Gastroesophageal sphincter (tissue), 4 donors: ENCODE data around the gene CLASP1. TPM values are rescaled to one million over a fixed set of nuclear protein-coding genes. Genes with fewer than 3 reads are reported as not detected.

ENCODE experiments used
- ATAC-seq: fragments of 150-250 bp; one replicate; pipeline ENCODE4 v1.9.1; 2016; ENCODE audit warnings: mild to moderate bottlenecking, moderate library complexity
- H3K27ac ChIP-seq, 4 donors: fragments of 200-600 bp; sonication (generic) in 3 of 4; 1 replicate in 3 of 4; 2 replicates in 1 of 4; pipeline ENCODE4 v1.5.1; 2016 to 2019
- H3K27me3 ChIP-seq: fragments of 200-600 bp; sonication (generic); one replicate; pipeline ENCODE4 v1.5.1; 2019
- H3K36me3 ChIP-seq, 2 donors: fragments of 200-600 bp; sonication (generic); one replicate each; pipeline ENCODE4 v1.5.1; 2019; ENCODE audit warnings: control low read depth in 1 of 2
- H3K4me1 ChIP-seq, 3 donors: fragments of 200-600 bp; sonication (generic); 1 replicate in 2 of 3; 2 replicates in 1 of 3; pipeline ENCODE4 v1.5.1; 2016 to 2019; ENCODE audit warnings: control low read depth in 2 of 3
- H3K4me3 ChIP-seq, 2 donors: fragments of 200-600 bp; sonication (generic); one replicate each; pipeline ENCODE4 v1.5.1; 2019; ENCODE audit warnings: mild to moderate bottlenecking in 1 of 2, moderate library complexity in 1 of 2
- H3K9me3 ChIP-seq, 3 donors: fragments of 200-600 bp; sonication (generic); one replicate each; pipeline ENCODE4 v1.5.1; 2017 to 2019; ENCODE audit warnings: control low read depth in 2 of 3
- CTCF ChIP-seq, 4 experiments: fragments of 200-600 bp in 2 of 4; fragments of 450-650 bp in 2 of 4; sonication (generic) in 1 of 4; IDR thresholded peaks; one replicate each; pipeline ENCODE4 v1.5.1; 2017 to 2019; ENCODE audit warnings: antibody characterized with exemption in 4 of 4, mild to moderate bottlenecking in 2 of 4, moderate library complexity in 2 of 4
- EP300 ChIP-seq: sonication (generic); formaldehyde crosslinking; IDR thresholded peaks from one replicate; pipeline ENCODE4 v1.6.1; 2017; ENCODE audit warnings: antibody characterized with exemption, mild to moderate bottlenecking
- POLR2A ChIP-seq, 2 donors: fragments of 450-650 bp; IDR thresholded peaks; one replicate each; pipeline ENCODE4 v1.6.1; 2017; ENCODE audit warnings: antibody characterized with exemption in 2 of 2, mild to moderate bottlenecking in 2 of 2, moderate library complexity in 1 of 2
- POLR2AphosphoS5 ChIP-seq: sonication (generic); formaldehyde crosslinking; IDR thresholded peaks from one replicate; pipeline ENCODE4 v1.6.1; 2017; ENCODE audit warnings: antibody characterized with exemption
- WGBS, 2 donors: methylation state at CpG; one replicate each; pipeline ENCODE4 v1.1.5; 2018; ENCODE audit warnings: low coverage in 1 of 2; 5-methylcytosine and 5-hydroxymethylcytosine counted together
- total RNA-seq, 4 donors: library from RNA; depleted of rRNA; stranded (reverse); fragments of >200 nt; gene quantifications; one replicate each; pipeline ENCODE4 v1.1.0, GENCODE V29; 2016

Gene CLASP1
- total RNA-seq, 4 donors from 2014 or later, result 72.0 to 108 (median 84.7) TPM

- Histone ChIP-seq H3K27ac (no peak overlapping the region), H3K4me3 (no peak overlapping the region), H3K36me3 (peaks cover 0 to 66% of the 10 kb centered on the region in 2 donors), H3K4me1 (no peaks in the 10 kb centered on the region), H3K27me3 (no peaks in the 10 kb centered on the region), H3K9me3 (no peaks in the 10 kb centered on the region)
- no peak for TF ChIP-seq POLR2A (IDR thresholded peaks at IDR 0.05)
- TF ChIP-seq POLR2AphosphoS5, result no peak
- TF ChIP-seq CTCF (IDR thresholded peaks at IDR 0.05), result no peak
- ATAC-seq, result no peak
- WGBS, 2 donors, result 81 to 85% methylated on average over 2 of the region's 2 CpGs
Observed at GRCh38 chr2:121427187-121427689, 222.0 kb downstream of the CLASP1 start.

GRCh38 chr2:121420486-121420885, 228.8 kb downstream of the CLASP1 start:
- Histone ChIP-seq H3K36me3 (peaks cover 0 to 61% of the 10 kb centered on the region in 2 donors), H3K27ac (no peak overlapping the region), H3K4me3 (no peak overlapping the region), H3K27me3 (no peaks in the 10 kb centered on the region), H3K4me1 (no peaks in the 10 kb centered on the region), H3K9me3 (no peaks in the 10 kb centered on the region)
- 94 to 98% methylated on average over 5 of the region's 5 CpGs for WGBS, 2 donors
- no peak for ATAC-seq
- TF ChIP-seq CTCF (IDR thresholded peaks at IDR 0.05), result no peak
- no peak for TF ChIP-seq EP300
- no peak for TF ChIP-seq POLR2A (IDR thresholded peaks at IDR 0.05)
- TF ChIP-seq POLR2AphosphoS5, result no peak

- TF ChIP-seq POLR2A (IDR thresholded peaks at IDR 0.05) (no peak), EP300 (no peak), CTCF (IDR thresholded peaks at IDR 0.05) (no peak), POLR2AphosphoS5 (no peak)
- Histone ChIP-seq H3K27me3 (no peaks in the 10 kb centered on the region), H3K9me3 (no peaks in the 10 kb centered on the region), H3K36me3 (peaks cover 0 to 62% of the 10 kb centered on the region in 2 donors), H3K27ac (no peak overlapping the region), H3K4me1 (no peaks in the 10 kb centered on the region), H3K4me3 (no peak overlapping the region)
- ATAC-seq, result no peak
- WGBS, 2 donors, result 96 to 100% methylated on average over 2 to 3 of the region's 3 CpGs
Observed at GRCh38 chr2:121419081-121419699, 230.1 kb downstream of the CLASP1 start.

GRCh38 chr2:121418494-121419058, 230.7 kb downstream of the CLASP1 start:
- H3K4me3 ChIP-seq, result no peak overlapping the region
- no peaks in the 10 kb centered on the region for H3K27me3 ChIP-seq
- no peak for ATAC-seq
- no peaks in the 10 kb centered on the region for H3K9me3 ChIP-seq
- no peak overlapping the region for H3K27ac ChIP-seq
- no peak for TF ChIP-seq CTCF (IDR thresholded peaks at IDR 0.05)
- TF ChIP-seq EP300, result no peak
- no peak for TF ChIP-seq POLR2AphosphoS5
- no peak for TF ChIP-seq POLR2A (IDR thresholded peaks at IDR 0.05)
- WGBS, 2 donors, result 87 to 97% methylated on average over 12 to 16 of the region's 18 CpGs
- H3K36me3 ChIP-seq, result peaks cover 0 to 62% of the 10 kb centered on the region in 2 donors
- no peaks in the 10 kb centered on the region for H3K4me1 ChIP-seq

- Histone ChIP-seq H3K9me3 (no peaks in the 10 kb centered on the region), H3K27ac (no peak overlapping the region), H3K4me3 (no peak overlapping the region), H3K4me1 (no peaks in the 10 kb centered on the region), H3K36me3 (peaks cover 0 to 65% of the 10 kb centered on the region in 2 donors), H3K27me3 (no peaks in the 10 kb centered on the region)
- TF ChIP-seq CTCF (IDR thresholded peaks at IDR 0.05), result no peak
- no peak for TF ChIP-seq EP300
- no peak for TF ChIP-seq POLR2AphosphoS5
- no peak for TF ChIP-seq POLR2A (IDR thresholded peaks at IDR 0.05)
- 64 to 66% methylated on average over 4 of the region's 4 CpGs for WGBS, 2 donors
- ATAC-seq, result no peak
Observed at GRCh38 chr2:121417826-121418225, 231.4 kb downstream of the CLASP1 start.
